Mesendoderm (in vitro differentiated cells): ENCODE results near the gene SH2B3.
"Not testable (repeated sequence)": the region's sequence is repeated elsewhere in the genome, so short reads cannot be mapped to it uniquely, and the experiment has no call there.

Source experiments
- DNase-seq: peaks from one replicate; pipeline ENCODE4 v3.0.0; 2013
- H2AK5ac ChIP-seq: 2 replicates; pipeline ENCODE4 v1.6.1; 2013; ENCODE audit warnings: low read length, inconsistent platforms
- H2BK120ac ChIP-seq: 2 replicates; pipeline ENCODE4 v1.6.1; 2013; ENCODE audit warnings: low read depth, mild to moderate bottlenecking, low read length, moderate library complexity, mixed read lengths
- H2BK15ac ChIP-seq: replicated peaks from 2 replicates; pipeline ENCODE4 v1.6.1; 2013; ENCODE audit warnings: low read depth, mild to moderate bottlenecking, moderate library complexity
- H2BK5ac ChIP-seq: 2 replicates; pipeline ENCODE4 v1.6.1; 2013; ENCODE audit warnings: low read length, inconsistent platforms
- H3K18ac ChIP-seq: 2 replicates; pipeline ENCODE4 v1.6.1; 2013; ENCODE audit warnings: mild to moderate bottlenecking, low read length, mixed read lengths
- H3K23ac ChIP-seq: one replicate; pipeline ENCODE4 v1.6.1; 2013; ENCODE audit warnings: low read length
- H3K27ac ChIP-seq: 2 replicates; pipeline ENCODE4 v1.5.1; 2013; ENCODE audit warnings: low read depth, mild to moderate bottlenecking, inconsistent platforms, low read length, moderate library complexity
- H3K27me3 ChIP-seq: 2 replicates; pipeline ENCODE4 v1.6.1; 2013; ENCODE audit warnings: low read length, control low read depth, mild to moderate bottlenecking, inconsistent platforms; ENCODE audit not compliant: insufficient read depth, poor library complexity
- H3K36me3 ChIP-seq: 2 replicates; pipeline ENCODE4 v1.6.1; 2013; ENCODE audit warnings: low read length, inconsistent platforms; ENCODE audit not compliant: control insufficient read depth, insufficient read depth
- H3K4ac ChIP-seq: one replicate; pipeline ENCODE4 v1.6.1; 2013; ENCODE audit warnings: low read depth, mild to moderate bottlenecking, low read length, moderate library complexity
- H3K4me1 ChIP-seq: 2 replicates; pipeline ENCODE4 v1.6.1; 2013; ENCODE audit warnings: low read depth, low read length, inconsistent platforms; ENCODE audit not compliant: control insufficient read depth
- H3K4me2 ChIP-seq: 2 replicates; pipeline ENCODE4 v1.6.1; 2013; ENCODE audit warnings: low read length
- H3K4me3 ChIP-seq: 2 replicates; pipeline ENCODE4 v1.5.1; 2013; ENCODE audit warnings: mild to moderate bottlenecking, low read length
- H3K56ac ChIP-seq: one replicate; pipeline ENCODE4 v1.6.1; 2013; ENCODE audit warnings: low read length
- H3K79me1 ChIP-seq: 2 replicates; pipeline ENCODE4 v1.6.1; 2013; ENCODE audit warnings: low read length, inconsistent platforms
- H3K79me2 ChIP-seq: 2 replicates; pipeline ENCODE4 v1.6.1; 2013; ENCODE audit warnings: mild to moderate bottlenecking, low read length; ENCODE audit not compliant: control insufficient read depth, insufficient read depth
- H3K9ac ChIP-seq: 2 replicates; pipeline ENCODE4 v1.6.1; 2013; ENCODE audit warnings: low read length, inconsistent platforms
- H4K5ac ChIP-seq: one replicate; pipeline ENCODE4 v1.6.1; 2013; ENCODE audit warnings: low read length
- H4K8ac ChIP-seq: one replicate; pipeline ENCODE4 v1.6.1; 2013; ENCODE audit warnings: low read depth, mild to moderate bottlenecking, control low read depth, low read length, moderate library complexity
- WGBS: extraction: QIAGEN DNeasy Blood & Tissue Kit; methylation state at CpG from one replicate; pipeline ENCODE4 v1.1.7; 2013; ENCODE audit warnings: low lambda C conversion rate, missing lambda C conversion rate; ENCODE audit not compliant: insufficient coverage; ENCODE audit errors: extremely low coverage; 5-methylcytosine and 5-hydroxymethylcytosine counted together

Gene SH2B3

DNA sequence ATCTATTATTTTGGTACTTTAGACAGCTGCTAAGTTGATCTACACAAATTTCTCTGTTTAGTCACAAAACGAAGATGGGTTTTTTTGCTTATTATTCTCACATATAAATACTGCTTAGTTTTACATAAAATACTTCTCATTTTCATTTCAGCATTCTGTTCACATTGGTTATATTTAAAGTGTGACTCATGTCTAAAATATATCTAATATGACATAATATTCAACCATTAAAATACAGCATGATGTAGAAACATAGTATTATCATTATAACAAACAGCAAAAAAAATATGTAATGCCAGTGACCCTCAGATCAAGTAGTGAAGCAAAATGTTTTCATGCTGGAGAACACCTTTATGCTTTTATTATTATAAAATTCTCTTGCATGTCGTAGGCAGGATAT, 63.7 kb downstream of the SH2B3 start:
- no peak for DNase-seq
- H2BK120ac ChIP-seq: no peak overlapping the region
- no peak overlapping the region for H2BK5ac ChIP-seq
- peaks cover 5% of the 10 kb centered on the region for H3K36me3 ChIP-seq
- no peak overlapping the region for H2AK5ac ChIP-seq
- H3K9ac ChIP-seq: no peak overlapping the region
- no peak overlapping the region for H3K4ac ChIP-seq
- H3K56ac ChIP-seq: no peak overlapping the region
- no peak overlapping the region for H4K8ac ChIP-seq
- no peak overlapping the region for H3K4me2 ChIP-seq
- no peak overlapping the region for H2BK15ac ChIP-seq
- no peaks in the 10 kb centered on the region for H3K79me2 ChIP-seq
- no peaks in the 10 kb centered on the region for H3K79me1 ChIP-seq
- H4K5ac ChIP-seq: no peak overlapping the region
- H3K23ac ChIP-seq: no peak overlapping the region
- no peak overlapping the region for H3K4me3 ChIP-seq
- no CpG with 5 or more reads among the region's 2 CpGs for WGBS
- no peak overlapping the region for H3K27ac ChIP-seq
- no peaks in the 10 kb centered on the region for H3K4me1 ChIP-seq
- no peak overlapping the region for H3K18ac ChIP-seq
- no peaks in the 10 kb centered on the region for H3K27me3 ChIP-seq

DNA sequence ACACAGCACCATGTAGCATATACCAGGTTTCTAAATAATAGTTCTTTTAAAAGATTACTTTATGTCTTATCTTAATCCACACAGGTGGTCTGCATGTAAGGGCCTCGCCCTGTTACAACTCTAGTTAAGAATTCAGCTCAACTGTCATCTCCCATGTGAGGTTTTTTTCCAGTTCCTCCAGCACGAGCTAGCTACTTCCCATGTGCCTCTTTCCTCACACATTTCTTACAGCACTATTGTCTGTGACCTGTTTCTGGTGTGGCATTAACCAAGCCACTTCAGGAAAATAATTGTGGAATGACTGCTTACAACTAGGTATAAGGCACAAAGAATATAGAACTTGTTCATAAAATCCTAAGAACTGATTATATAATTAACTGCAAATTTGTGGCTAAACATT, 65.5 kb downstream of the SH2B3 start:
- no peaks in the 10 kb centered on the region for H3K27me3 ChIP-seq
- no CpG with 5 or more reads among the region's 2 CpGs for WGBS
- H4K8ac ChIP-seq: no peak overlapping the region
- no peak overlapping the region for H2BK15ac ChIP-seq
- no peak overlapping the region for H2AK5ac ChIP-seq
- no peak overlapping the region for H4K5ac ChIP-seq
- no peak overlapping the region for H3K4me2 ChIP-seq
- H2BK120ac ChIP-seq: no peak overlapping the region
- H3K23ac ChIP-seq: no peak overlapping the region
- H3K27ac ChIP-seq: no peak overlapping the region
- no peaks in the 10 kb centered on the region for H3K79me1 ChIP-seq
- H3K18ac ChIP-seq: no peak overlapping the region
- H2BK5ac ChIP-seq: no peak overlapping the region
- peaks cover 5% of the 10 kb centered on the region for H3K36me3 ChIP-seq
- no peaks in the 10 kb centered on the region for H3K4me1 ChIP-seq
- H3K56ac ChIP-seq: no peak overlapping the region
- no peaks in the 10 kb centered on the region for H3K79me2 ChIP-seq
- no peak overlapping the region for H3K4ac ChIP-seq
- no peak overlapping the region for H3K9ac ChIP-seq
- no peak overlapping the region for H3K4me3 ChIP-seq
- DNase-seq: no peak

DNA sequence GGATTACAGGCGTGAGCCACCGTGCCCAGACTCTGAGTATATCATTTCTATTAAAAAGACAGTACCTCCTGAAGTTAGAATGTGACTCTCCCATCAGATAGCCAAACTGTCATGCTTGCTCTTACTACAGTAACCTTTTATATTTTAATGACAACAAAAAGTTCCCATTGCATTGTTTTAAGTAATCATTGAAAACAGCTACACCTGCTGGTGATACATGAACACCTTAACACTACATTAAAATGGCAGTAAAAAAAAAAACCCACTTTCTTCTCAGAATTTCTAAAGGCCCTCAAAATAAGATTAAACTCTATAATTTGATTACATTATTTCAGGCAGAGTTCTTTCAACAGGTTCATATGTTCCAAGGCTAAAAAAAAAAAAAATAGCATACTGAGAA, 76.7 kb downstream of the SH2B3 start:
- H3K4me1 ChIP-seq: no peaks in the 10 kb centered on the region
- no peak for DNase-seq
- no peak overlapping the region for H4K8ac ChIP-seq
- no peak overlapping the region for H3K23ac ChIP-seq
- no peak overlapping the region for H3K56ac ChIP-seq
- H3K36me3 ChIP-seq: peaks cover 2% of the 10 kb centered on the region
- no peak overlapping the region for H4K5ac ChIP-seq
- no peak overlapping the region for H3K9ac ChIP-seq
- no peak overlapping the region for H2BK120ac ChIP-seq
- WGBS: no CpG with 5 or more reads among the region's 2 CpGs
- no peaks in the 10 kb centered on the region for H3K79me2 ChIP-seq
- H3K27me3 ChIP-seq: no peaks in the 10 kb centered on the region
- no peak overlapping the region for H2BK5ac ChIP-seq
- H2AK5ac ChIP-seq: no peak overlapping the region
- H3K4ac ChIP-seq: no peak overlapping the region
- no peak overlapping the region for H3K27ac ChIP-seq
- no peak overlapping the region for H3K4me3 ChIP-seq
- H3K4me2 ChIP-seq: no peak overlapping the region
- H2BK15ac ChIP-seq: no peak overlapping the region
- no peaks in the 10 kb centered on the region for H3K79me1 ChIP-seq
- no peak overlapping the region for H3K18ac ChIP-seq

DNA sequence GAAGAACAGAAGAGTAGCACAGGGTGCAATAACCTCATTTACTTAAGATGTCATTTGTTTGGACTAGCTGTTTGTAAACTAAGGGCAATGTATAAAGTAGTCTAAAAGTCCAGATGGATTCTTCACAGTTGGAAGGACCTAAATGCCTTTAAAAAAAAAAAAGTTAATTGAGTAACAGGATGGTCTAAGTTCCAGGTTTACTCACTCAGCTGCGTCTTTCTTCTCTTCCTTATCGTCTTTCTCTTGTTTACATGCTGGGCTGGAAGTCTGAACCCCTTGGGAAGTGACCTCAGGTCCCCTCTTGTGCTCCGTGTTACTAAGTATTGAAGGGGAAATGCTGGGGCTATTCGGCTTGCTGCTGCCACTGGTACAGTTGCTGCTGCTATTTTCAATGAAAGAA, 82.5 kb downstream of the SH2B3 start:
- Histone ChIP-seq H4K8ac (no peak overlapping the region), H3K18ac (no peak overlapping the region), H3K4me2 (no peak overlapping the region), H4K5ac (no peak overlapping the region), H3K36me3 (peaks cover 5% of the 10 kb centered on the region), H3K23ac (no peak overlapping the region), H3K56ac (no peak overlapping the region), H2AK5ac (no peak overlapping the region), H3K79me2 (no peaks in the 10 kb centered on the region), H3K27me3 (no peaks in the 10 kb centered on the region), H3K9ac (no peak overlapping the region), H3K27ac (no peak overlapping the region), H2BK120ac (no peak overlapping the region), H3K4me3 (no peak overlapping the region), H2BK15ac (no peak overlapping the region), H3K79me1 (no peaks in the 10 kb centered on the region), H3K4ac (no peak overlapping the region), H2BK5ac (no peak overlapping the region), H3K4me1 (no peaks in the 10 kb centered on the region)
- no CpG with 5 or more reads among the region's 4 CpGs for WGBS
- DNase-seq: no peak

DNA sequence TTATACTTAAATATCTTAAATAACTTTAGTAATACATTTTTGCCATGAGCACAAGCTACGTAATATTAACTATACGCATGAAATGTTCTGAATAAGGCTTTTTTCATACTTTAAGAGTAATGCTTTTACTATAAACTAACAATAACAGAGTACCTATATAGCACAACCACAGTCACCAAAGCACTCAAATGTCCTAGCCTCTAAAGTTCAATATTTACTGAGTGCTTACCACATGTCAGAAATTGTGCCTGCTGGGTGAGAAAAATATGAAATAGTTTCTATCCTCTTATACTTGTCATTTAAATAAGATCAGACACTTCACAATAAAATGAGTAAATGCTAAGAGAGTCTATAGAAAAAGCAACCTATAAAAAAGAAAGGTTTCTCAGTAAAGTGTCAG, 83.1 kb downstream of the SH2B3 start:
- no peaks in the 10 kb centered on the region for H3K79me2 ChIP-seq
- no peak for DNase-seq
- no peak overlapping the region for H3K56ac ChIP-seq
- no CpG with 5 or more reads among the region's 2 CpGs for WGBS
- no peak overlapping the region for H4K5ac ChIP-seq
- peaks cover 5% of the 10 kb centered on the region for H3K36me3 ChIP-seq
- no peak overlapping the region for H2BK15ac ChIP-seq
- no peak overlapping the region for H3K4me3 ChIP-seq
- H3K4me1 ChIP-seq: no peaks in the 10 kb centered on the region
- no peaks in the 10 kb centered on the region for H3K27me3 ChIP-seq
- no peak overlapping the region for H4K8ac ChIP-seq
- no peak overlapping the region for H3K27ac ChIP-seq
- H3K9ac ChIP-seq: no peak overlapping the region
- no peak overlapping the region for H2BK5ac ChIP-seq
- H3K18ac ChIP-seq: no peak overlapping the region
- H3K4ac ChIP-seq: no peak overlapping the region
- no peak overlapping the region for H3K4me2 ChIP-seq
- H2BK120ac ChIP-seq: no peak overlapping the region
- no peak overlapping the region for H2AK5ac ChIP-seq
- no peaks in the 10 kb centered on the region for H3K79me1 ChIP-seq
- no peak overlapping the region for H3K23ac ChIP-seq

DNA sequence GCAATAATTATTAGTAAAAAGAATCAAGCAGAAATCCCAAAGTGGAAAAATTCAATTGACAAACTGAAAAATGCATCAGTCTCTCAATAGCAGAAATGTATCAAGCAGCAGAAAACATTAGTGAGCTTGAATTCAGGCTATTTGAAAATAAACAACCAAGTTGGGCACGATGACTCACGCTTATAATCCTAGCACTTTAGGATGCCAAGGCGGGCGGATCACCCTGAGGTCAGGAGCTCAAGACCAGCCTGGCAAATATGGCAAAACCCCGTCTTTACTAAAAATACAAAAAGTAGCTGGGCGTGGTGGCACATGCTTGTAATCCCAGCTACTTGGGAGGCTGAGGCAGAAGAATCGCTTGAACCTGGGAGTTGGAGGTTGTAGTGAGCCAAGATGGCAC, 87.3 kb downstream of the SH2B3 start:
- DNase-seq, H3K18ac ChIP-seq, H3K27me3 ChIP-seq, H2BK15ac ChIP-seq, H2AK5ac ChIP-seq, H3K56ac ChIP-seq, H3K23ac ChIP-seq, H3K4me1 ChIP-seq, H3K4ac ChIP-seq, H3K36me3 ChIP-seq, H4K5ac ChIP-seq, H3K79me2 ChIP-seq, H3K4me3 ChIP-seq, H2BK120ac ChIP-seq, H3K79me1 ChIP-seq, H4K8ac ChIP-seq, H3K27ac ChIP-seq, H3K4me2 ChIP-seq, H2BK5ac ChIP-seq, H3K9ac ChIP-seq: not testable (repeated sequence)
- no CpG with 5 or more reads among the region's 7 CpGs for WGBS
